ENCODE measurements around the gene SPINK7. TPM values are rescaled to one million over a fixed set of nuclear protein-coding genes. Genes with fewer than 3 reads are reported as not detected.

SPINK7 gene
- total RNA-seq = 1.9 and 37.3 TPM in 2 replicates

GRCh38 chr5:148312153-148312552 is at the start of gene SPINK7:
SPINK7 (plus strand) TSS chr5:148312423; CDS start chr5:148312484, 61 bp downstream.

GRCh38 chr5:148268566-148268965 is 43.7 kb upstream of the SPINK7 start, which contains the start of gene SPINK13:
SPINK13 (plus strand) TSS chr5:148268794; CDS start chr5:148270073, 1,279 bp downstream.

GRCh38 chr5:148335259-148335658 is 23.0 kb downstream of the SPINK7 start, which contains the start of gene SPINK9:
SPINK9 (plus strand) TSS chr5:148335559; CDS start chr5:148335614, 55 bp downstream.

Other genes starting within 250 kb of the SPINK7 start
- 30.3 and 51.3 TPM in 2 replicates for gene SPINK5, start 248.4 kb upstream of the SPINK7 start, total RNA-seq
- gene SPINK14, start 143.9 kb upstream of the SPINK7 start, total RNA-seq = not detected in 2 replicates
- 1.7 TPM in 1 of 2 replicates, not detected in the other for gene SPINK6, start 109.4 kb upstream of the SPINK7 start, total RNA-seq
- gene MARCOL, start 73.9 kb upstream of the SPINK7 start, total RNA-seq = not detected in 2 replicates
- not detected in 2 replicates for gene SPINK13, start 43.6 kb upstream of the SPINK7 start, total RNA-seq
- not detected in 2 replicates for gene SPINK9, start 23.1 kb downstream of the SPINK7 start, total RNA-seq
- 33.5 and 50.0 TPM in 2 replicates for gene FBXO38, start 71.5 kb downstream of the SPINK7 start, total RNA-seq